K562 (cell line): ENCODE data around the gene FBXW2. TPM values are rescaled to one million over a fixed set of nuclear protein-coding genes. Genes with fewer than 3 reads are reported as not detected.

Source experiments
- ATAC-seq: fragments of 200-7000 bp; cut with Tn5 transposase; 3 replicates; pipeline ENCODE4 v1.9.1; 2020; ENCODE audit warnings: moderate library complexity
- BruUV-seq: library from RNA; stranded (reverse); fragments of 400-500 nt; replicated peaks from 2 replicates; lab custom pipeline; 2021; lab: Mats Ljungman, UMichigan
- CTCF ChIA-PET: fragments of 300-600 bp; formaldehyde crosslinking; extraction: SDS; loops from one replicate; lab custom pipeline; 2021; ENCODE audit warnings: low intra/inter-chr PET ratio; lab: Yijun Ruan, JAX
- POLR2A ChIA-PET: fragments of 300-600, 350-650 bp; sonication (Branson Sonifier 250); formaldehyde crosslinking; extraction: SDS; loops from one replicate; lab custom pipeline; 2021; ENCODE audit warnings: antibody characterized with exemption, inconsistent platforms; lab: Yijun Ruan, JAX
- DNase-seq, 4 experiments: peaks; one replicate each; pipeline versions ENCODE4 v3.0.0 to v3.0.0-alpha.2; 2011 to 2018; ENCODE audit warnings: low spot score in 3 of 4, mixed read lengths in 3 of 4; ENCODE audit errors: extremely low read depth in 1 of 4
- FAIRE-seq: peaks from 2 replicates; lab custom pipeline; 2011; peaks lifted over from hg19 to GRCh38; lab: Jason Lieb, UNC
- H2AFZ ChIP-seq: 2 replicates; pipeline ENCODE4 v1.6.0; 2011; ENCODE audit warnings: low read depth, low read length, control low read depth, inconsistent platforms
- H3K27ac ChIP-seq: fragments of 200-600 bp; 3 replicates; pipeline ENCODE4 v1.8.0; 2011; ENCODE audit warnings: low read depth, mild to moderate bottlenecking, control low read depth, inconsistent platforms, low read length, moderate library complexity, mixed read lengths; ENCODE audit errors: extremely low read depth
- H3K27me3 ChIP-seq, 2 experiments: fragments of 300-600 bp in 1 of 2; 2 replicates in 1 of 2; 3 replicates in 1 of 2; pipeline versions ENCODE4 v1.6.0 to v1.8.0; 2011; ENCODE audit warnings: inconsistent platforms in 2 of 2, low read length in 2 of 2, mild to moderate bottlenecking in 1 of 2, mixed read lengths in 1 of 2, moderate library complexity in 1 of 2; ENCODE audit not compliant: control insufficient read depth in 2 of 2, insufficient read depth in 2 of 2
- H3K36me3 ChIP-seq: fragments of 300-600 bp; 3 replicates; pipeline ENCODE4 v1.8.0; 2011; ENCODE audit warnings: mild to moderate bottlenecking, low read length, inconsistent platforms; ENCODE audit not compliant: control insufficient read depth, insufficient read depth
- H3K4me1 ChIP-seq, 2 experiments: fragments of 200-600 bp in 1 of 2; replicated peaks in 1 of 2; 2 replicates in 1 of 2; 3 replicates in 1 of 2; pipeline versions ENCODE4 v1.5.1 to v1.8.0; 2011; ENCODE audit warnings: inconsistent platforms in 2 of 2, low read length in 2 of 2, mild to moderate bottlenecking in 1 of 2, mixed read lengths in 1 of 2, moderate library complexity in 1 of 2; ENCODE audit not compliant: control insufficient read depth in 2 of 2, insufficient read depth in 2 of 2
- H3K4me2 ChIP-seq: 2 replicates; pipeline ENCODE4 v1.6.1; 2011; ENCODE audit warnings: low read length, control low read depth, inconsistent platforms, mixed read lengths; ENCODE audit not compliant: insufficient read depth
- H3K4me3 ChIP-seq: fragments of 200-600 bp; sonication (generic), shearing (Covaris generic); 2 replicates; pipeline ENCODE4 v1.5.1; 2016; ENCODE audit warnings: control low read depth, inconsistent platforms
- H3K79me2 ChIP-seq: fragments of 200-600 bp; 3 replicates; pipeline ENCODE4 v1.8.0; 2011; ENCODE audit warnings: low read length, inconsistent platforms; ENCODE audit not compliant: control insufficient read depth, insufficient read depth
- H3K9ac ChIP-seq, 2 experiments: 2 replicates each; pipeline versions ENCODE4 v1.6.0 to v1.6.1; 2011; ENCODE audit warnings: low read depth in 2 of 2, low read length in 2 of 2, control low read depth in 1 of 2, inconsistent platforms in 1 of 2, mild to moderate bottlenecking in 1 of 2, mixed read lengths in 1 of 2; ENCODE audit not compliant: insufficient read depth in 1 of 2
- H3K9me1 ChIP-seq: one replicate; pipeline ENCODE4 v1.6.0; 2011; ENCODE audit warnings: inconsistent platforms, mild to moderate bottlenecking, low read length, moderate library complexity; ENCODE audit not compliant: control insufficient read depth, insufficient read depth
- H3K9me3 ChIP-seq: replicated peaks from 2 replicates; pipeline ENCODE4 v1.5.1; 2011; ENCODE audit warnings: low read depth, low read length, inconsistent platforms; ENCODE audit not compliant: control insufficient read depth, insufficient read depth
- H4K20me1 ChIP-seq: replicated peaks from 2 replicates; pipeline ENCODE4 v1.6.1; 2011; ENCODE audit warnings: low read length, inconsistent platforms, mixed read lengths; ENCODE audit not compliant: control insufficient read depth, insufficient read depth
- ATF3 ChIP-seq, 2 experiments: fragments of 450-650 bp in 1 of 2; sonication (generic) in 1 of 2; formaldehyde crosslinking in 1 of 2; IDR thresholded peaks in 1 of 2; conservative IDR thresholded peaks in 1 of 2; 2 replicates each; pipeline versions ENCODE4 v1.6.1 to v1.8.1; 2016 to 2023; ENCODE audit warnings: mild to moderate bottlenecking in 2 of 2, moderate library complexity in 2 of 2, inconsistent platforms in 1 of 2, missing genetic modification reagents in 1 of 2
- BCOR ChIP-seq: fragments of 450-650 bp; IDR thresholded peaks from 2 replicates; pipeline ENCODE4 v1.6.1; 2016
- JUND ChIP-seq, 2 experiments: IDR thresholded peaks; 2 replicates in 1 of 2; 3 replicates in 1 of 2; pipeline ENCODE4 v1.6.1; 2011; ENCODE audit warnings: borderline replicate concordance in 2 of 2, low read depth in 2 of 2, low read length in 2 of 2, improper control_type of control experiment in 1 of 2, missing biosample characterization in 1 of 2, missing genetic modification characterization in 1 of 2, missing genetic modification reagents in 1 of 2
- KDM1A ChIP-seq, 2 experiments: fragments of 450-650 bp; IDR thresholded peaks; 2 replicates each; pipeline ENCODE4 v1.6.1; 2016; ENCODE audit warnings: mild to moderate bottlenecking in 2 of 2
- NFXL1 ChIP-seq: fragments of 450-650 bp; formaldehyde crosslinking; IDR thresholded peaks from 2 replicates; pipeline ENCODE4 v1.4.0; 2021; ENCODE audit warnings: mild to moderate bottlenecking
- PBX2 ChIP-seq, 2 experiments: IDR thresholded peaks in 1 of 2; conservative IDR thresholded peaks in 1 of 2; 2 replicates each; pipeline ENCODE4 v1.6.1; 2016; ENCODE audit warnings: low read depth in 2 of 2, mild to moderate bottlenecking in 1 of 2, missing compliant biosample characterization in 1 of 2, missing genetic modification characterization in 1 of 2, moderate library complexity in 1 of 2
- RBM25 ChIP-seq: fragments of 200-400 bp; formaldehyde crosslinking; IDR thresholded peaks from 2 replicates; pipeline ENCODE4 v1.6.1; 2018; ENCODE audit warnings: low read length, low read depth, moderate library complexity; ENCODE audit not compliant: severe bottlenecking
- SMARCA5 ChIP-seq: fragments of 450-650 bp; IDR thresholded peaks from 2 replicates; pipeline ENCODE4 v1.6.1; 2016
- THAP12 ChIP-seq: fragments of 250-450 bp; sonication (Bioruptor Pico); IDR thresholded peaks from 2 replicates; pipeline ENCODE4 v1.9.0; 2021; ENCODE audit warnings: mild to moderate bottlenecking, inconsistent platforms
- USF2 ChIP-seq: sonication (generic); formaldehyde crosslinking; IDR thresholded peaks from 2 replicates; pipeline ENCODE4 v1.5.0; 2020; ENCODE audit warnings: missing genetic modification reagents
- ZBTB9 ChIP-seq: fragments of 450-650 bp; formaldehyde crosslinking; IDR thresholded peaks from 2 replicates; pipeline ENCODE4 v1.4.0; 2020; ENCODE audit warnings: mild to moderate bottlenecking, moderate library complexity
- ZFP36 ChIP-seq: fragments of 150-350 bp; IDR thresholded peaks from 2 replicates; pipeline ENCODE4 v1.6.1; 2018; ENCODE audit warnings: low read length, low read depth; ENCODE audit not compliant: partially characterized antibody
- WGBS: fragments of 100-300 bp; shearing (Covaris generic); methylation state at CpG from one replicate; pipeline ENCODE4 v1.1.6; 2016; ENCODE audit warnings: low coverage, mixed read lengths; ENCODE audit not compliant: insufficient coverage; ENCODE audit errors: missing lambda C conversion rate; 5-methylcytosine and 5-hydroxymethylcytosine counted together
- in situ Hi-C: fragments of 300-500 bp; cut with MboI; formaldehyde crosslinking; loops from 4 replicates; pipeline ENCODE4 v1.15.0; 2018; ENCODE audit warnings: inconsistent platforms, mixed read lengths
- intact Hi-C: fragments of 100-400 bp; cut with micrococcal nuclease; formaldehyde crosslinking; loops from 2 replicates; pipeline ENCODE4 v1.14.2; 2022
- polyA plus RNA-seq, 8 experiments: library from polyadenylated mRNA; depleted of rRNA in 4 of 8; stranded (reverse) in 5 of 8; unstranded in 3 of 8; fragments of >200 nt; fragmentation: Nextera tagmentation in 2 of 8; fragmentation: Illumina TruSeq in 1 of 8; extraction: Ambion mirVana in 2 of 8; extraction: Trizol in 1 of 8; gene quantifications; 2 replicates each; pipeline versions ENCODE4 v1.2.1 to v1.2.3, GENCODE V29; 2011 to 2014; ENCODE audit warnings: inconsistent platforms in 1 of 8, missing spikeins in 1 of 8
- total RNA-seq, 7 experiments: library from RNA; depleted of rRNA in 6 of 7; stranded (reverse); fragments of >200 nt in 6 of 7; fragmentation: Illumina TruSeq in 2 of 7; extraction: Trizol in 2 of 7; gene quantifications; 2 replicates each; pipeline versions ENCODE4 v1.2.1 to v1.2.3, GENCODE V29; 2011 to 2021; ENCODE audit warnings: low replicate concordance in 1 of 7

Gene FBXW2
- total and polyA plus RNA-seq, 9 of the 15 experiments (the other 6 are each of a cell fraction or from before 2014, with no cell fraction given): 2.5 to 57.8 (median 28.1) TPM

- Histone ChIP-seq H3K27me3 (no peaks in the 10 kb centered on the region), H3K9me3 (no peaks in the 10 kb centered on the region), H2AFZ (no peak overlapping the region), H3K4me3 (no peak overlapping the region), H3K9me1 (no peaks in the 10 kb centered on the region), H3K9ac (no peak overlapping the region), H3K36me3 (peaks cover 78% of the 10 kb centered on the region), H3K79me2 (peaks cover 40% of the 10 kb centered on the region), H3K4me1 (peaks cover 17 to 38% of the 10 kb centered on the region in 2 experiments; a peak in 3 of 5 replicates), H3K27ac (peak overlapping the region; percentile 22; the same call in 2 of the 3 replicates), H4K20me1 (no peaks in the 10 kb centered on the region), H3K4me2 (no peak overlapping the region; the same call in 1 of the 2 replicates)
- FAIRE-seq: no peak
- intact Hi-C loops (no loop called here), in situ Hi-C loops (no loop called here)
- WGBS: 100% methylated on average over 1 of the region's 1 CpG
- BruUV-seq: no TSS peak
- ChIA-PET CTCF (no interaction called here), POLR2A (interaction anchor here (1.3 kb wide), 1 partner anchor 17 kb away, joined by 5 read pairs; the partner anchor contains the start of gene FBXW2)
- peak; percentile 12 for ATAC-seq
- DNase-seq: no peak
- TF ChIP-seq BCOR (peak; percentile 63), JUND (IDR thresholded peaks at IDR 0.05; ENCODE audit: borderline replicate concordance, low read depth, low read length) (no peak), JUND (tag; IDR thresholded peaks at IDR 0.05; ENCODE audit: borderline replicate concordance, low read depth, low read length) (no peak), PBX2 (CRISPR knock-in tag; IDR thresholded peaks at IDR 0.05; ENCODE audit: low read depth) (no peak), PBX2 (tag; conservative IDR thresholded peaks at IDR 0.05; ENCODE audit: low read depth) (no peak), ZBTB9 (CRISPR knock-in tag) (no peak), RBM25 (peak; percentile 67), ATF3 (IDR thresholded peaks at IDR 0.05) (no peak), ATF3 (CRISPR knock-in tag; conservative IDR thresholded peaks at IDR 0.05) (no peak), NFXL1 (CRISPR knock-in tag) (no peak), ZFP36 (peak; percentile 97), THAP12 (CRISPR knock-in tag) (no peak), SMARCA5 (peak; percentile 77; the same call in 1 of the 2 replicates), KDM1A (IDR thresholded peaks at IDR 0.05) (peak in 1 of 2 experiments; percentile 44; a peak in 1 of 4 replicates), USF2 (no peak)
Observed at GRCh38 chr9:120776788-120777187, 16.4 kb downstream of the FBXW2 start.
